GDM1 (cell line): Measurements from ENCODE around the gene LAMB4.

Experiments
- DNase-seq: peaks from one replicate; lab custom pipeline; 2025; lab: John Stamatoyannopoulos, UW

The LAMB4 gene

DNA sequence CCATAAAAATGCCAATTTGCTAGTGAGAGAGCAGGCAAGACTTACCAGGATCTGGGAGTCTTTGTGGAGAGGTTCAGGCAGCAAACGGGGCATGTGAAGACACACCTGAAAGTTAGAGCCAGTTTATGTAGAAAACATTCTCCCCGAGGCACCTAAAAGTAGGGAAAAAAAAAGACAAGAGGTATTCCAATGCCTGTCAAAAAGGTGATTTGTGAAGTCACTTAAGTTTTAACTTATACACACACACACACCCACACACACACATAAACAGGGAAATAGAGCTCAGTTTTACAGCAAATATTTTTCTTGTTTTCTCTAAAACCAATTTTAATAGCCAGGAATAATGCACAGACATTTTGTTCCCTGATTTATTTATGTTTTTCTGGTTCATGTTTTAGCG lies at the start of gene LAMB4:
Gene LAMB4, minus strand, starts transcription at position 101 of the 400 bp plus-strand sequence. CDS start 7,197 bp downstream, outside the sequence.
- DNase-seq = no peak

DNA sequence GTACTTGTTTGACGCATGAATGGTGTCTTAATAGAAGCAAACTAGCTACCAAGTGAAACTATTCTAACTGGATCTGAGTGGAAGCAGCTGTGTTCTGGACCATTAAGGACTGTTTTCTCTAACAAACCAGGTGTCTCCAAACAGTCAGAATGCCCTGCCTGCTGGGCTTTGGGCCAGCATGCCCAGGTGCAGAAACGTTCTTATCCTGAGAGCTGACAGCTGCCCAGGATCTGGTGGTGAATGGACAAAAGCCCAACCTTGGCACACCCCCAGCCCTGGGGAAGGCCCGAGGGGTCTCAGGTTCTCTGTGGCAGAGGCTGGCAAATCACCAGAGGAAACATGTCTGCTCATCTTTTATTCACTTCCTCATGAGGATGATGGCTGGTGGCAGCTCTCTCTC lies 48.2 kb upstream of the LAMB4 start:
- no peak for DNase-seq

GRCh38 chr7:108171164-108171563 lies 41.0 kb upstream of the LAMB4 start:
- no peak for DNase-seq

- DNase-seq = no peak
Measured at GRCh38 chr7:108170251-108170650, 40.1 kb upstream of the LAMB4 start.

DNA sequence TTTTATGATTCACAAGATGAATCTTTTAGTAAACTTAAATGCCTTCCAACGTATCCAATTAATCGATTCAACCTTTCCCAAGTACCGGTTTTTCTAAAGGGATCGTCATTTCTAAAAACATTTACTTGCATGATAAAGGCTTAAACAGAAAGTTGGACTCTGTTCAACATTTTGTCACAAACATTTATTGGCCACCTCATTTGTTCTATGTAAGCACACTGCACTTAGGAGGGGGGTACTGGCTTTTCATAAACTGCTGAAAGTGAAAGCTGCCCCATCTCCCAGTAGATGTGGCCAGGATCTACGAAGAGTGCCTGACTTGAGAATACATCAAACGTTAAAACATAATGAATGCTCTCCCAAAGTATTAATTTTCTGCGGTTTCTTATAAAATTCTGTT lies 37.3 kb upstream of the LAMB4 start:
- no peak for DNase-seq

GRCh38 chr7:108166687-108167086 lies 36.5 kb upstream of the LAMB4 start:
- DNase-seq = no peak

- DNase-seq = no peak
Measured at GRCh38 chr7:108165723-108166122, 35.6 kb upstream of the LAMB4 start.

DNA sequence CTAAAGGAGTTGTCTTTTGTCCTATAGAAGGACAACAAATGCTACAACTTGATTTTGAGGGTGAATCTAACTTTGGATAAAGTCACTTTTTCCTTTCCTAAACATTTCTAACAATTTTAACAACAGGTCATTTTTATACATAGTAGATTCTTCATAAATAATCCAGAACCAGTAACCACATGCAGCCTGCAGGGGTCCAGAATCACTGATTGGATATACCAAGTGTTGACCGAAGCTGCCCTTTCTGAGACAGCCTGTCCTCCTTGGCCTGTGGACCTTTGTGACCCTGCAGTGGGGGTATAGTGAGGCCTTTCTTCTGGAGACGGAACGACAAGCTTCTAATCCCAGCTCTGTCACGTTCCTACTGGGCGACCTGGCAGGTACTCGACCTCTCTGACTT lies 34.8 kb upstream of the LAMB4 start:
- DNase-seq = no peak

GRCh38 chr7:108164342-108164741 lies 34.2 kb upstream of the LAMB4 start:
- DNase-seq = no peak

- no peak for DNase-seq
Measured at GRCh38 chr7:108158776-108159175, 28.6 kb upstream of the LAMB4 start.

DNA sequence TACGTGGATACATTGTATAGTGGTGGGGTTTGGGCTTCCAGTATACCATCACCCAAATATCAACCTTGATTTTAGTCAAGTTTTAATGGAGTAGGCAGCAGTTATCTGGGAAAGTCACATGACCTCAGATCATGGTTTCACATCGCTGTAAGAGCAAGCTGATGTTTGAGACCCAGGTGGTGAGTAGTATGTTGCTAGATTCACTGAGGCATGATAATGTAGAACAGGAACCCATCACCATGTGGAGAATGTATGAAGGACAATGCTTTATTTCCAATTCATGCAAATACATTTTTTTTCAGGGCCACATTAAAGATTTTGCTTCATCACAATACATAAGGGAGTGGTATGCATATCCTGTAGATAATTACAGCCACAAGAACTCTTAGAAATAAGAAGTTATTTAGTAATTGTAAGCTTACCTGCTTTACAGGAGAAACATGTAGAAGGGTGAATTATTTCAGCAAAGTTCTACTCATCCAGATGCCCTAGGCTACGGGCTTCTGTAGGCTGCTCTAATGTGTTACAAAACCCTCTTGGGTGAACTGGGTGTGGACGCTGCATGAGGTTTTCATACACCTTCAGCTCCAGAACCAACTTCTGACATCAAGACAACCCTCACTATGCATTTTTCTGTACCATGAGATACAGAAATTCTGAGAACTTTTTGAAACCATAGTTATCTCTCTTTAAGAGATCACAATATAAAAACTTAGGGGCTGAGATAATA lies 27.6 kb upstream of the LAMB4 start:
- DNase-seq = no peak

GRCh38 chr7:108156897-108157605 lies 26.9 kb upstream of the LAMB4 start:
- no peak for DNase-seq

DNA sequence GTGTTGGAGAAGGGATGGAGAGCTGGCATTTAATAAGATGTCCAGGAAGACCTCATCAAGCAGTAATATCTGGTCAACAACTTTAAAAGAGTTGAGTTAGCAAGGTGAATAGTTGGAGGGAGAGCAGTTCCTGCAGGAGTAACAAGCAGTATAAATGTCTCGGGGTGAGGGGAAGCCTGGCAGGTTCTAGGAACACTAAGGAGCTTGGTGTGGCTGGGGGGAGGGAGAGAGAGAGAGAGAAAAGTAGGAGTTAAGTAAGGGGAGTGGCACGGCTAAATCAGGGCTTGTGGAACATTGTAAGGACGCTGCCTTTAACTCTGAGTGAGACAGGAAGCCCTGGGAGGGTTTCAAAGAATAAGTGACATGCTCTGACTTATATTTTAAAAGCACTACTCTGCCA lies 22.0 kb upstream of the LAMB4 start:
- DNase-seq = no peak

GRCh38 chr7:108149908-108150307 lies 19.7 kb upstream of the LAMB4 start:
- no peak for DNase-seq

- no peak for DNase-seq
Measured at GRCh38 chr7:108149119-108149518, 19.0 kb upstream of the LAMB4 start.

DNA sequence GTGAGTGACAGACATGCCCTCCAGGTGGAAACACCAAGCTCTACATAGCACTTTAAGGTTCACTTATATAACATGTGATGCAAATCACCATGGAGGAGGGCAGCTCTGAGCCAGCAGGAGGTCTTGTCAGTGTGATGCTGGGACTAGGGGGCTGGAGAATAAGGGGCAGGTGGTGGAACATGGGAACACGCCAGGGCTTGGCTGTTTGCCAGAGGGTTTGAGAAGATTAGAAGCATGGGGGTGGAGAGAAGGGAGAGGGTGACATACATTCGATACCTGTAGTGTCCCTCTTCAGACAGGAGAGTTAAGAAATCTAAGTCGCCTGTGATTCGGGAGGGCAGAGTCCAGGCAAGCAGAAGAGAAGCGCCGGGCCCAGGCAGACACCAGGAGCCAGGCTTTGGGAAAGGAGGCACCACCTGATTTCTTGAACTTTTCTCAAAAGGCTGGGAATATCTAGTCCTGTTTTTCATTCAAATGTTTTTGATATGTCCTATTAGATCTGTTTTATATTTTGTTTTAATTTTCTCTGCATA lies 16.9 kb upstream of the LAMB4 start:
- DNase-seq = no peak

DNA sequence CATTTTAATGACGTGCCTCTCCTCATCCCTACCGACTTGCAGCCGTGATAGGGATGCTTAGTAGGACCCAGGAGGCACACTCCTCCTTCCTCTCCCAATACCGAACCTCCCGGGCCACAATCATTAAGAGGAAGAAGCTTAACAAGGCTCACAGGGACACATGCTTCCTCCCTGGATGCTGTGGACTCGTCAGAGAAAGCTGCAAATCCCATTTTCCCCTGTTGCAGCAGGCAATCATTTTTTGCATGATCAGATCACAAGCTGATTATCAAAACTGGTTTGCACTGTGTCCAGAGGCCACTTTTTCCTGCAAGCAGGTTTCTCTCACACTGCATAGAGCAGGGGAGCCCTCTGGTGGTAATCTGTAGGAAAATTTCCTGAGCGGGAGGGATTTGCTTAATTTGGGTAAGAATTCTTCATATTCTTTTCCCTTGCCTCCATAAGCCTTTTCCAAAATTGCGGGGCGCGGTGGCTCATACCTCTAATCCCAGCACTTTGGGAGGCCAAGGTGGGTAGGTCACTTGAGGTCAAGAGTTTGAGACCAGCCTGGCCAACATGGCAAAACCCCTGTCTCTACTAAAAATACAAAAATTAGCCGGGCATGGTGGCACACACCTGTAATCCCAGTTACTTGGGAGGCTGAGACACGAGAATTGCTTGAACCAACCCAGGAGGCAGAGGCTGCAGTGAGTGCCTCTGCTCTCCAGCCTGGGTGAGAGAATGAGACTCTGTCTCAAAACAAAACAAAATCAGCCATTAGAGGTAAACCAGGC lies 16.1 kb upstream of the LAMB4 start:
- peak; percentile 26 for DNase-seq

DNA sequence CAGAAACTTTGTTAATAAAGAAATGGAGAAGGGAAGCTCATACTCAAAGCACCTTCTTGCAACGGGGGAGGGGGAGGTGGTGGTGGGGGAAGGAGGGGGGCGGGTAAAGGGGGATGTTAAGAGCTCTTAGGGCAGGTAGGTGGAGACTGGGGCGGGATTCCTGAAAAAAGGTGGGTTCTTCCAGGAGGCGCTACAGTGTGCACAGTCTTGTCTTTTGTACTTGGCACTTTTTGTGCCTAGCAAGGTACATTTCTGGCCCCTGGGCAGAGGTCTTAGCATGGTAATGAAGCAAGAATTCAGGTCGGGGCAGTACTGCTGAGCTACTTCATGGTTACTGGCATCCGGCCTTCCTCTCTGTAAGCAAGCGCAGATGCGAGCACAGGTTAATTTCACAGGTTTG lies 15.2 kb upstream of the LAMB4 start:
- DNase-seq = no peak

DNA sequence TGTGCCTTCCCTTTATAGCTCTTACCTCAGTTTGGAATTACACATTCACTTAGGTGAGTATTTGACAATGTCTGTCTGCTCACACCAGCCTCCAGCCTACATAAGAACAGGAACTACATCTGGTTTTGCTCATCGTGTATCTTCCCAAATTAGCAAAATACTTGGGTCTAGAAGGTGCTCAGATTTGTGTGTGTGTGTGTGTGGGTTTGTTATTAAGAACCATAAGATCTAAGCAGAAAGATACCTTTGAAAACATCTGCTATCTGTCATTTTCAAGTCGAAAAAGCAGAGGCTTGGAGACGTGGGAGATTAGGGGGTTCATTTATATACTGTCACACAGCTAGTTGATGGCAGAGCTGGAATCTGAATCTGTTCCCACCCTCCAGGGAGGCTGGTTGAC lies 14.8 kb upstream of the LAMB4 start:
- no peak for DNase-seq

DNA sequence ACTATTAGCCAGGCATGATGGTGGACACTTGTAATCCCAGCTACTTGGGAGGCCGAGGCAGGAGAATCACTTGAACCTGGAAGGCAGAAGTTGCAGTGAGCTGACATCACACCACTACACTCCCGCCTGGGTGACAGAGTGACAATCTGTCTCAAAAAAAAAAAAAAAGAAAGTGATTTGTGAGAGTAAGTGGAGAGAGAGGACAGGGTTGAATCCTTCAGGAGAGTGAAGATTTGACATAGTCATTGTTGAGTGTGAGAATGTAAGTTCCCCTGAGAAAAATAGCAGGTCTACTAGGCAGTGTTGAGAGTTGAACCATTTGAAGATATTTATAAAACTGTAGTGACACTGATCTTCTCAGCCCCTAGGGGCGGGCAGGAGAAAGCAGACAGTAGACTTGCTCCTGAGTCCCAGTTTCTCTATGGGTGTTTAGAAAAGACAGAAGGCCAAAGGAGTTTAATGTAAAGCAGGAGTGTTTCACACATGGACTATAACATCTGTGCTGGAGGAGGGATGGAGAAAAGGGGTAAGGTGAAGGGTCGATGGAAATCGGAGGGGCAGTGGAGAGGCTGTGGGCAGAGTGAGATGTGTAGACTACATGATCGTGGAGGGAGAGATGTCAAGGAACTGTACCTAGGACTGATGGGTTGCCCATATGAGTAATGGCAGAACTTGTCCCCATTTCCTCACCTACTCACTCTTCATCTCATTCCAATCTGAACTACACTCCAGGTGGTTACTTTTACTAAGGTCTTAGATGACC lies 13.7 kb upstream of the LAMB4 start:
- no peak for DNase-seq

GRCh38 chr7:108142675-108143259 lies 12.6 kb upstream of the LAMB4 start:
- no peak for DNase-seq

DNA sequence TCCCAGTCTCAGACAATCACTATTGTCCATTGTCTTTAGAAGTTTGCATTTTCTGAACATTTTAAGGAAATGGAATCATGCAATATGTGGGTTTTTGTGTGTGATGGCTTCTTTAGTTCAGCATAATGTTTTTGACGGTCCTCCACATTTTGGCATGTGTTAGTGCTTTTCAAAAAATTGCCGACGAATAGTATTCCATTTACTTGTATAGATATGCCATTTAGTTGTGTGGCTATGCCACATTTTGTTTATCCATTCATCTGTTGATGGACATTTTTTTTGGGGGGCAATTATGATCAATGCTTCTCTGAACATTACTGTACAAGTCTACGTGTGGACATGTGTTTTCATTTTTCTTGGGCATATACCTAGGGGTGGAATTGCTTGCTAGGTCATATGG lies 12.0 kb upstream of the LAMB4 start:
- no peak for DNase-seq
